K562 (cell line): ENCODE measurements around the gene TSPAN32. TPM values are rescaled to one million over a fixed set of nuclear protein-coding genes. Genes with fewer than 3 reads are reported as not detected.

Experiments used
- ARID4B ChIP-seq: sonication (generic); formaldehyde crosslinking; IDR thresholded peaks from 2 replicates; pipeline ENCODE4 v1.8.0; 2022; ENCODE audit warnings: mild to moderate bottlenecking, missing genetic modification reagents
- CXXC5 ChIP-seq: fragments of 250-450 bp; sonication (Bioruptor Pico); IDR thresholded peaks from 2 replicates; pipeline ENCODE4 v1.8.0; 2022; ENCODE audit warnings: inconsistent platforms, mild to moderate bottlenecking, moderate library complexity
- DNMT1 ChIP-seq: fragments of 450-650 bp; IDR thresholded peaks from 2 replicates; pipeline ENCODE4 v1.6.1; 2016; ENCODE audit warnings: antibody characterized with exemption, mild to moderate bottlenecking
- ETV5 ChIP-seq: sonication (generic); formaldehyde crosslinking; IDR thresholded peaks from 2 replicates; pipeline ENCODE4 v1.4.0; 2020; ENCODE audit warnings: low read depth, mild to moderate bottlenecking, missing genetic modification reagents
- MLLT1 ChIP-seq, 2 experiments: fragments of 450-650 bp; IDR thresholded peaks; 2 replicates each; pipeline ENCODE4 v1.6.1; 2016
- MNT ChIP-seq, 2 experiments: fragments of 450-650 bp; conservative IDR thresholded peaks; 2 replicates each; pipeline ENCODE4 v1.6.1; 2017; ENCODE audit warnings: mild to moderate bottlenecking in 2 of 2, moderate library complexity in 2 of 2
- NFIC ChIP-seq: fragments of 450-650 bp; IDR thresholded peaks from 2 replicates; pipeline ENCODE4 v1.6.1; 2017; ENCODE audit warnings: mild to moderate bottlenecking, inconsistent platforms
- NONO ChIP-seq, 2 experiments: fragments of 200-400 bp in 1 of 2; fragments of 450-650 bp in 1 of 2; formaldehyde crosslinking in 1 of 2; IDR thresholded peaks; 2 replicates each; pipeline ENCODE4 v1.6.1; 2017; ENCODE audit warnings: low read depth in 2 of 2, mild to moderate bottlenecking in 2 of 2, moderate library complexity in 2 of 2, low read length in 1 of 2
- PTBP1 ChIP-seq: fragments of 200-400 bp; formaldehyde crosslinking; IDR thresholded peaks from 2 replicates; pipeline ENCODE4 v1.6.1; 2017; ENCODE audit warnings: low read depth, low read length
- RBFOX2 ChIP-seq: fragments of 200-400 bp; formaldehyde crosslinking; IDR thresholded peaks from 2 replicates; pipeline ENCODE4 v1.6.1; 2017; ENCODE audit warnings: low read depth, mild to moderate bottlenecking, low read length, moderate library complexity
- STAT5B ChIP-seq: fragments of 250-450 bp; sonication (Bioruptor Pico); IDR thresholded peaks from 2 replicates; pipeline ENCODE4 v1.8.0; 2021; ENCODE audit warnings: mild to moderate bottlenecking, inconsistent platforms
- TCF7 ChIP-seq: sonication (generic); IDR thresholded peaks from 2 replicates; pipeline ENCODE4 v1.6.1; 2016; ENCODE audit warnings: antibody characterized with exemption, borderline replicate concordance
- THRB ChIP-seq: fragments of 450-650 bp; formaldehyde crosslinking; conservative IDR thresholded peaks from 2 replicates; pipeline ENCODE4 v1.4.0; 2022; ENCODE audit warnings: mild to moderate bottlenecking, missing genetic modification characterization
- ZBTB34 ChIP-seq: fragments of 250-450 bp; sonication (Bioruptor Pico); IDR thresholded peaks from 2 replicates; pipeline ENCODE4 v1.8.0; 2021; ENCODE audit warnings: mild to moderate bottlenecking, moderate library complexity
- ZNF175 ChIP-seq: fragments of 200-800 bp; sonication (Bioruptor generic); IDR thresholded peaks from 2 replicates; pipeline ENCODE4 v1.6.1; 2016; ENCODE audit warnings: low read depth, mild to moderate bottlenecking, missing genetic modification characterization, missing compliant biosample characterization
- ZNF589 ChIP-seq: fragments of 200-800 bp; sonication (Bioruptor generic); IDR thresholded peaks from 2 replicates; pipeline ENCODE4 v1.6.1; 2016; ENCODE audit warnings: low read depth, missing genetic modification characterization, missing compliant biosample characterization
- polyA plus RNA-seq, 8 experiments: library from polyadenylated mRNA; depleted of rRNA in 4 of 8; stranded (reverse) in 5 of 8; unstranded in 3 of 8; fragments of >200 nt; fragmentation: Nextera tagmentation in 2 of 8; fragmentation: Illumina TruSeq in 1 of 8; extraction: Ambion mirVana in 2 of 8; extraction: Trizol in 1 of 8; gene quantifications; 2 replicates each; pipeline versions ENCODE4 v1.2.1 to v1.2.3, GENCODE V29; 2011 to 2014; ENCODE audit warnings: inconsistent platforms in 1 of 8, missing spikeins in 1 of 8
- total RNA-seq, 7 experiments: library from RNA; depleted of rRNA in 6 of 7; stranded (reverse); fragments of >200 nt in 6 of 7; fragmentation: Illumina TruSeq in 2 of 7; extraction: Trizol in 2 of 7; gene quantifications; 2 replicates each; pipeline versions ENCODE4 v1.2.1 to v1.2.3, GENCODE V29; 2011 to 2021; ENCODE audit warnings: low replicate concordance in 1 of 7

The TSPAN32 gene
- total and polyA plus RNA-seq, 9 of the 15 experiments (the other 6 are each of a cell fraction or from before 2014, with no cell fraction given) = 0.21 to 7.3 (median 2.6) TPM

- TF ChIP-seq THRB (CRISPR knock-in tag) (peak; percentile 52; the same call in 1 of the 2 replicates), NONO (IDR thresholded peaks at IDR 0.05; ENCODE audit: low read depth in 2 of 2, low read length in 1 of 2) (no peak), RBFOX2 (peak; percentile 30), MLLT1 (IDR thresholded peaks at IDR 0.05) (peak in 1 of 2 experiments; percentile 63; a peak in 1 of 4 replicates), STAT5B (CRISPR knock-in tag) (no peak), TCF7 (no peak), ZNF175 (CRISPR knock-in tag) (0 out of 2 replicates have a peak, but pooled peaks have one; percentile 31), CXXC5 (0 out of 2 replicates have a peak, but pooled peaks have one; percentile 17), ZNF589 (CRISPR knock-in tag) (0 out of 2 replicates have a peak, but pooled peaks have one; percentile 36), ZBTB34 (CRISPR knock-in tag) (no peak), ARID4B (CRISPR knock-in tag) (peak; percentile 79; the same call in 1 of the 2 replicates), ETV5 (CRISPR knock-in tag) (peak; percentile 56; the same call in 1 of the 2 replicates), MNT (conservative IDR thresholded peaks at IDR 0.05) (0 out of 4 replicates have a peak, but pooled peaks of 1 of the 2 experiments have one; percentile 32), DNMT1 (no peak), PTBP1 (no peak), NFIC (peak; percentile 27; the same call in 1 of the 2 replicates)
These were observed at the start of gene TSPAN32, which contains the start of gene C11orf21 (continued) for GRCh38 chr11:2301631-2302305.
